ENCODE data around the gene SLC44A4. TPM values are rescaled to one million over a fixed set of nuclear protein-coding genes. Genes with fewer than 3 reads are reported as not detected.
"Not testable (repeated sequence)": the region's sequence is repeated elsewhere in the genome, so short reads cannot be mapped to it uniquely, and the experiment has no call there.

SLC44A4 gene
- total RNA-seq, 1 donor from 2014 or later: not detected

- H3K36me3 ChIP-seq: peaks cover 6 to 11% of the 10 kb centered on the region in 2 donors
- H3K4me1 ChIP-seq: peaks cover 0 to 13% of the 10 kb centered on the region in 2 donors
- intact Hi-C loops (cut with DNase I): no loop called here
- DNase-seq (ENCODE audit: low spot score in 2 of 2): no peak
- no peak overlapping the region for H3K4me3 ChIP-seq
- no peaks in the 10 kb centered on the region for H3K27me3 ChIP-seq
- no peak for TF ChIP-seq CTCF (IDR thresholded peaks at IDR 0.05)
- H3K9me3 ChIP-seq: no peaks in the 10 kb centered on the region
- H3K27ac ChIP-seq: no peak overlapping the region
Measured at GRCh38 chr6:31864818-31865204, 14.0 kb downstream of the SLC44A4 start.

- peak overlapping the region; percentile 76 to 86 for H3K27ac ChIP-seq
- H3K9me3 ChIP-seq; intact Hi-C loops (cut with DNase I); H3K27me3 ChIP-seq; DNase-seq (ENCODE audit: low spot score in 2 of 2): not testable (repeated sequence)
- H3K4me1 ChIP-seq: peaks cover 0 to 13% of the 10 kb centered on the region in 2 donors
- H3K36me3 ChIP-seq: peaks cover 10 to 17% of the 10 kb centered on the region in 2 donors
- H3K4me3 ChIP-seq: peak overlapping the region; percentile 60 to 88
Measured at GRCh38 chr6:31864123-31864562, 14.7 kb downstream of the SLC44A4 start.

- no peak for TF ChIP-seq CTCF (IDR thresholded peaks at IDR 0.05)
- H3K4me1 ChIP-seq: peaks cover 0 to 13% of the 10 kb centered on the region in 2 donors
- peak within 1 kb of the TSS; percentile 60 to 88 for H3K4me3 ChIP-seq
- peaks cover 10 to 31% of the 10 kb centered on the region in 2 donors for H3K36me3 ChIP-seq
- peak; percentile 100 for DNase-seq (ENCODE audit: low spot score in 2 of 2)
- intact Hi-C loops (cut with DNase I): loop anchor here (1.0 to 2.0 kb wide), 5 partner anchors 27 to 182 kb away; partner anchors contain the start of genes ABHD16A, EHMT2, LY6G5C and VARS1
- H3K27me3 ChIP-seq: no peaks in the 10 kb centered on the region
- H3K9me3 ChIP-seq: no peaks in the 10 kb centered on the region
- H3K27ac ChIP-seq: peak within 1 kb of the TSS; percentile 89 to 93
Measured at GRCh38 chr6:31862344-31863235, 16.2 kb downstream of the SLC44A4 start, which contains the start of gene NEU1. Gene NEU1, minus strand, starts transcription at chr6:31862821. Its CDS starts 45 bp downstream, at chr6:31862776.

- DNase-seq (ENCODE audit: low spot score in 2 of 2): no peak
- Histone ChIP-seq H3K27me3 (no peaks in the 10 kb centered on the region), H3K36me3 (peaks cover 14 to 37% of the 10 kb centered on the region in 2 donors), H3K4me1 (peaks cover 0 to 13% of the 10 kb centered on the region in 2 donors), H3K9me3 (no peaks in the 10 kb centered on the region), H3K4me3 (peak overlapping the region; percentile 59 to 88), H3K27ac (peak overlapping the region; percentile 89 to 93)
- TF ChIP-seq CTCF (IDR thresholded peaks at IDR 0.05): no peak
- intact Hi-C loops (cut with DNase I): loop anchor here (2.0 kb wide), 4 partner anchors 35 to 181 kb away; partner anchors contain the start of genes ABHD16A, EHMT2, LY6G5C and VARS1
Measured at GRCh38 chr6:31861919-31862343, 16.9 kb downstream of the SLC44A4 start.

- intact Hi-C loops (cut with DNase I): no loop called here
- no peaks in the 10 kb centered on the region for H3K27me3 ChIP-seq
- H3K4me3 ChIP-seq: no peak overlapping the region
- H3K36me3 ChIP-seq: peaks cover 14 to 37% of the 10 kb centered on the region in 2 donors
- H3K9me3 ChIP-seq: no peaks in the 10 kb centered on the region
- no peak for DNase-seq (ENCODE audit: low spot score in 2 of 2)
- H3K4me1 ChIP-seq: peaks cover 0 to 13% of the 10 kb centered on the region in 2 donors
- no peak overlapping the region for H3K27ac ChIP-seq
- TF ChIP-seq CTCF (IDR thresholded peaks at IDR 0.05): no peak
Measured at GRCh38 chr6:31861150-31861549, 17.6 kb downstream of the SLC44A4 start.

GRCh38 chr6:31860349-31860748, 18.4 kb downstream of the SLC44A4 start:
- Histone ChIP-seq H3K27me3 (no peaks in the 10 kb centered on the region), H3K4me1 (peaks cover 0 to 13% of the 10 kb centered on the region in 2 donors), H3K4me3 (no peak overlapping the region), H3K27ac (no peak overlapping the region), H3K9me3 (no peaks in the 10 kb centered on the region), H3K36me3 (peaks cover 14 to 37% of the 10 kb centered on the region in 2 donors)
- intact Hi-C loops (cut with DNase I): no loop called here
- TF ChIP-seq CTCF (IDR thresholded peaks at IDR 0.05): no peak
- DNase-seq (ENCODE audit: low spot score in 2 of 2): no peak
